Endothelial cell (in vitro differentiated cells): ENCODE data around the gene KDM4C. TPM values are rescaled to one million over a fixed set of nuclear protein-coding genes. Genes with fewer than 3 reads are reported as not detected.

ENCODE experiments used
- DNase-seq: peaks from one replicate; pipeline ENCODE4 v3.0.0; 2021; ENCODE audit warnings: low spot score
- H3K27ac Mint-ChIP-seq: one replicate; pipeline ENCODE4 v1.8.0; 2021; ENCODE audit warnings: mixed read lengths, inconsistent platforms; ENCODE audit not compliant: unreplicated experiment
- H3K27me3 Mint-ChIP-seq: one replicate; pipeline ENCODE4 v1.8.0; 2021; ENCODE audit warnings: mild to moderate bottlenecking, moderate library complexity, mixed read lengths, inconsistent platforms; ENCODE audit not compliant: unreplicated experiment
- H3K36me3 Mint-ChIP-seq: one replicate; pipeline ENCODE4 v1.8.0; 2021; ENCODE audit warnings: mild to moderate bottlenecking, low read depth, mixed read lengths, inconsistent platforms; ENCODE audit not compliant: unreplicated experiment
- H3K4me1 Mint-ChIP-seq: one replicate; pipeline ENCODE4 v1.8.0; 2021; ENCODE audit warnings: mild to moderate bottlenecking, mixed read lengths, inconsistent platforms; ENCODE audit not compliant: unreplicated experiment
- H3K4me3 Mint-ChIP-seq: one replicate; pipeline ENCODE4 v1.8.0; 2021; ENCODE audit warnings: mild to moderate bottlenecking, mixed read lengths, inconsistent platforms; ENCODE audit not compliant: unreplicated experiment
- H3K9me3 Mint-ChIP-seq: one replicate; pipeline ENCODE4 v1.8.0; 2021; ENCODE audit warnings: mixed read lengths, inconsistent platforms; ENCODE audit not compliant: unreplicated experiment
- CTCF ChIP-seq: fragments of 200-600 bp; sonication (generic); IDR thresholded peaks from one replicate; pipeline ENCODE4 v1.5.0; 2021; ENCODE audit warnings: antibody characterized with exemption; ENCODE audit not compliant: unreplicated experiment
- total RNA-seq: library from RNA; stranded (reverse); fragmentation: NEBNext Ultra II Directional; extraction: Animal tissue kit (Norgen Biotek cat#: 25700); gene quantifications from one replicate; pipeline ENCODE4 v1.2.1, GENCODE V29; 2021; ENCODE audit not compliant: unreplicated experiment

Gene KDM4C
- total RNA-seq, 1 donor from 2014 or later = 21.0 TPM

GRCh38 chr9:6715755-6716643 is 41.8 kb upstream of the KDM4C start:
- no peak for TF ChIP-seq CTCF
- Mint-ChIP-seq H3K4me1 (no peaks in the 10 kb centered on the region), H3K27me3 (no peaks in the 10 kb centered on the region), H3K27ac (no peak overlapping the region), H3K9me3 (no peaks in the 10 kb centered on the region), H3K4me3 (peak overlapping the region; percentile 25), H3K36me3 (no peaks in the 10 kb centered on the region)
- peak; percentile 38 for DNase-seq

GRCh38 chr9:6716766-6717165 is 41.0 kb upstream of the KDM4C start:
- Mint-ChIP-seq H3K27ac (no peak overlapping the region), H3K27me3 (no peaks in the 10 kb centered on the region), H3K36me3 (no peaks in the 10 kb centered on the region), H3K9me3 (no peaks in the 10 kb centered on the region), H3K4me1 (no peaks in the 10 kb centered on the region), H3K4me3 (no peak overlapping the region)
- DNase-seq = no peak
- TF ChIP-seq CTCF = no peak

GRCh38 chr9:6723881-6724420 is 33.8 kb upstream of the KDM4C start:
- Mint-ChIP-seq H3K4me3 (no peak overlapping the region), H3K9me3 (no peaks in the 10 kb centered on the region)

GRCh38 chr9:6733257-6733656 is 24.5 kb upstream of the KDM4C start:
- TF ChIP-seq CTCF = no peak
- no peak overlapping the region for H3K4me3 Mint-ChIP-seq
- DNase-seq = no peak
- H3K4me1 Mint-ChIP-seq = no peaks in the 10 kb centered on the region
- H3K27ac Mint-ChIP-seq = no peak overlapping the region
- H3K27me3 Mint-ChIP-seq = no peaks in the 10 kb centered on the region
- no peaks in the 10 kb centered on the region for H3K9me3 Mint-ChIP-seq
- no peaks in the 10 kb centered on the region for H3K36me3 Mint-ChIP-seq

More at GRCh38 chr9:6723881-6724420, 33.8 kb upstream of the KDM4C start:
- no peak for DNase-seq
- peaks cover 7% of the 10 kb centered on the region for H3K4me1 Mint-ChIP-seq
- H3K36me3 Mint-ChIP-seq = no peaks in the 10 kb centered on the region
- TF ChIP-seq CTCF = no peak
- no peaks in the 10 kb centered on the region for H3K27me3 Mint-ChIP-seq
- H3K27ac Mint-ChIP-seq = no peak overlapping the region

GRCh38 chr9:6733831-6734230 is 23.9 kb upstream of the KDM4C start:
- Mint-ChIP-seq H3K27me3 (no peaks in the 10 kb centered on the region), H3K27ac (no peak overlapping the region), H3K4me1 (no peaks in the 10 kb centered on the region), H3K36me3 (no peaks in the 10 kb centered on the region), H3K4me3 (no peak overlapping the region), H3K9me3 (no peaks in the 10 kb centered on the region)
- TF ChIP-seq CTCF = no peak
- DNase-seq = no peak
